ENCODE measurements around the gene PKHD1. TPM values are rescaled to one million over a fixed set of nuclear protein-coding genes. Genes with fewer than 3 reads are reported as not detected.

Gene PKHD1
- polyA plus RNA-seq, 2 donors: under 0.01 to 0.01 TPM

DNA sequence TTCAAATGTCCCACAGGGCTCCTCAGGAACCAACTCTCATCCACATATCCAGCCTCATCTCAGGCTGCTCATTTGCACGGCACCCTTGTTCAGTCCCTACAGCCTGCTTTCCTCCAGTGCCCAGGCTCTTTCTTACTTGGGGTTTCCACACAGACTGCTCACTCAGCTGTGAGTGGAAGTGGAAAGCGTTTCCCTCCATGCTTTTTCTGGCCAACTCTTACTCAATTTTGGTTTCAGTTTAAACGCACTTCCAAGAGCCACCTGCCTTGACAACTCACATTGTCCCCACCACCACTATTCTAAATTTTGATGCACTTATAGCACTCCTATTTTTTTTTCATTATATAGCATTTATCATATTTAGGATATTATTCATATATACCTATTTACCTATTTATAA, 367.1 kb downstream of the PKHD1 start:
- H3K4me3 ChIP-seq (ENCODE audit: low read depth in 1 of 2, low read length in 2 of 2): no peak overlapping the region
- no peak overlapping the region for H3K27ac ChIP-seq (ENCODE audit: low read depth in 2 of 2, low read length in 1 of 2)
- no peaks in the 10 kb centered on the region for H3K4me1 ChIP-seq (ENCODE audit: control insufficient read depth in 2 of 2, insufficient read depth in 2 of 2, low read length in 1 of 2)
- no peaks in the 10 kb centered on the region for H3K9me3 ChIP-seq (ENCODE audit: control insufficient read depth in 2 of 2, insufficient read depth in 1 of 2, low read depth in 1 of 2, low read length in 1 of 2)
- H3K36me3 ChIP-seq (ENCODE audit: control insufficient read depth in 2 of 2, insufficient read depth in 2 of 2, low read length in 1 of 2): no peaks in the 10 kb centered on the region
- 79 to 85% methylated on average over 3 of the region's 3 CpGs for WGBS, 2 donors
- no peaks in the 10 kb centered on the region for H3K27me3 ChIP-seq (ENCODE audit: control insufficient read depth in 1 of 2, insufficient read depth in 2 of 2, low read length in 2 of 2)

GRCh38 chr6:51719297-51719696, 368.1 kb downstream of the PKHD1 start:
- H3K4me1 ChIP-seq (ENCODE audit: control insufficient read depth in 2 of 2, insufficient read depth in 2 of 2, low read length in 1 of 2): no peaks in the 10 kb centered on the region
- no peak overlapping the region for H3K27ac ChIP-seq (ENCODE audit: low read depth in 2 of 2, low read length in 1 of 2)
- WGBS, 2 donors: 84 to 91% methylated on average over 1 of the region's 1 CpG
- H3K4me3 ChIP-seq (ENCODE audit: low read depth in 1 of 2, low read length in 2 of 2): no peak overlapping the region
- H3K9me3 ChIP-seq (ENCODE audit: control insufficient read depth in 2 of 2, insufficient read depth in 1 of 2, low read depth in 1 of 2, low read length in 1 of 2): no peaks in the 10 kb centered on the region
- H3K36me3 ChIP-seq (ENCODE audit: control insufficient read depth in 2 of 2, insufficient read depth in 2 of 2, low read length in 1 of 2): no peaks in the 10 kb centered on the region
- no peaks in the 10 kb centered on the region for H3K27me3 ChIP-seq (ENCODE audit: control insufficient read depth in 1 of 2, insufficient read depth in 2 of 2, low read length in 2 of 2)

DNA sequence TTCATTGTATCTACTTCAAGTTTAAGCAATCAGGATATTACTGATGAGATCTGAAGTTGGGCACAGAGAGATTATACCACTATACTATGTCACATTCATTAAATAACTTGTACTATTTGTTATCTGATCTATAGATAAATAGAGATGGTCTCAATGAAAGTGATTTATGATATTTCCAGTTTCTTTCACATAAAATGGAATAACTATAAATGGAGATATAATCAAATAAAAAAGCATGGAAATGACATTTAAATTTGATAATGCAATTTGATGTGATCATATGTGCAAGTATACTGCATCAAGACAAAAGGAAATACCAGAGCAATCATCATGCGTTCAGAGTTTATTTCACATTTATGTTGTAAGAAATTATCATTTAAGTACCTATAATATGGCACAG, 368.9 kb downstream of the PKHD1 start:
- H3K27me3 ChIP-seq (ENCODE audit: control insufficient read depth in 1 of 2, insufficient read depth in 2 of 2, low read length in 2 of 2): no peaks in the 10 kb centered on the region
- no peak overlapping the region for H3K4me3 ChIP-seq (ENCODE audit: low read depth in 1 of 2, low read length in 2 of 2)
- 90 to 95% methylated on average over 1 of the region's 1 CpG for WGBS, 2 donors
- H3K36me3 ChIP-seq (ENCODE audit: control insufficient read depth in 2 of 2, insufficient read depth in 2 of 2, low read length in 1 of 2): no peaks in the 10 kb centered on the region
- no peak overlapping the region for H3K27ac ChIP-seq (ENCODE audit: low read depth in 2 of 2, low read length in 1 of 2)
- no peaks in the 10 kb centered on the region for H3K9me3 ChIP-seq (ENCODE audit: control insufficient read depth in 2 of 2, insufficient read depth in 1 of 2, low read depth in 1 of 2, low read length in 1 of 2)
- H3K4me1 ChIP-seq (ENCODE audit: control insufficient read depth in 2 of 2, insufficient read depth in 2 of 2, low read length in 1 of 2): no peaks in the 10 kb centered on the region

DNA sequence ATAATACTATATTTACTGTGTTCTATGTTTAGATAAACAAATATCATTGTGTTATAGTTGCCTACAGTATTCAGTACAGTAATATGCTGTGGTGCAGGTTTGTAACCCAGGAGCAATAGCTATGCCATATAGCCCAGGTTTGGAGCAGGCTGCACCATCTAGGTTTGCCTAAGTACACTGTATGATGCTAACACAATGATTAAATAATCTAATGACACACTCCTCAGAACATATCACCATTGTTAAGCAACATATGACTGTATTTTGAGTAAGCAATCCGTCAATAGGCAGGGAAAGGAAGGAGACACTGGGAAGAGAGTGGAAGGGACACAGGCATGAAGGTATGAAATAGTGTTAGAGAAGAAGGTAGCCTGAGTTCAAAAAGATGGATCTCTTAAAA, 369.9 kb downstream of the PKHD1 start:
- 74 to 91% methylated on average over 1 of the region's 1 CpG for WGBS, 2 donors

GRCh38 chr6:51711876-51712275, 375.5 kb downstream of the PKHD1 start:
- Histone ChIP-seq H3K27me3 (ENCODE audit: control insufficient read depth in 1 of 2, insufficient read depth in 2 of 2, low read length in 2 of 2) (no peaks in the 10 kb centered on the region), H3K9me3 (ENCODE audit: control insufficient read depth in 2 of 2, insufficient read depth in 1 of 2, low read depth in 1 of 2, low read length in 1 of 2) (no peaks in the 10 kb centered on the region), H3K4me1 (ENCODE audit: control insufficient read depth in 2 of 2, insufficient read depth in 2 of 2, low read length in 1 of 2) (no peaks in the 10 kb centered on the region), H3K4me3 (ENCODE audit: low read depth in 1 of 2, low read length in 2 of 2) (no peak overlapping the region), H3K27ac (ENCODE audit: low read depth in 2 of 2, low read length in 1 of 2) (no peak overlapping the region), H3K36me3 (ENCODE audit: control insufficient read depth in 2 of 2, insufficient read depth in 2 of 2, low read length in 1 of 2) (no peaks in the 10 kb centered on the region)
- 62 to 68% methylated on average over 3 of the region's 3 CpGs for WGBS, 2 donors

More for the DNA sequence above, 369.9 kb downstream of the PKHD1 start:
- Histone ChIP-seq H3K4me1 (ENCODE audit: control insufficient read depth in 2 of 2, insufficient read depth in 2 of 2, low read length in 1 of 2) (no peaks in the 10 kb centered on the region), H3K27me3 (ENCODE audit: control insufficient read depth in 1 of 2, insufficient read depth in 2 of 2, low read length in 2 of 2) (no peaks in the 10 kb centered on the region), H3K4me3 (ENCODE audit: low read depth in 1 of 2, low read length in 2 of 2) (no peak overlapping the region), H3K9me3 (ENCODE audit: control insufficient read depth in 2 of 2, insufficient read depth in 1 of 2, low read depth in 1 of 2, low read length in 1 of 2) (no peaks in the 10 kb centered on the region), H3K36me3 (ENCODE audit: control insufficient read depth in 2 of 2, insufficient read depth in 2 of 2, low read length in 1 of 2) (no peaks in the 10 kb centered on the region), H3K27ac (ENCODE audit: low read depth in 2 of 2, low read length in 1 of 2) (no peak overlapping the region)

GRCh38 chr6:51706086-51706485, 381.3 kb downstream of the PKHD1 start:
- H3K27me3 ChIP-seq (ENCODE audit: control insufficient read depth in 1 of 2, insufficient read depth in 2 of 2, low read length in 2 of 2): no peaks in the 10 kb centered on the region
- WGBS, 2 donors: 76 to 90% methylated on average over 2 of the region's 2 CpGs

DNA sequence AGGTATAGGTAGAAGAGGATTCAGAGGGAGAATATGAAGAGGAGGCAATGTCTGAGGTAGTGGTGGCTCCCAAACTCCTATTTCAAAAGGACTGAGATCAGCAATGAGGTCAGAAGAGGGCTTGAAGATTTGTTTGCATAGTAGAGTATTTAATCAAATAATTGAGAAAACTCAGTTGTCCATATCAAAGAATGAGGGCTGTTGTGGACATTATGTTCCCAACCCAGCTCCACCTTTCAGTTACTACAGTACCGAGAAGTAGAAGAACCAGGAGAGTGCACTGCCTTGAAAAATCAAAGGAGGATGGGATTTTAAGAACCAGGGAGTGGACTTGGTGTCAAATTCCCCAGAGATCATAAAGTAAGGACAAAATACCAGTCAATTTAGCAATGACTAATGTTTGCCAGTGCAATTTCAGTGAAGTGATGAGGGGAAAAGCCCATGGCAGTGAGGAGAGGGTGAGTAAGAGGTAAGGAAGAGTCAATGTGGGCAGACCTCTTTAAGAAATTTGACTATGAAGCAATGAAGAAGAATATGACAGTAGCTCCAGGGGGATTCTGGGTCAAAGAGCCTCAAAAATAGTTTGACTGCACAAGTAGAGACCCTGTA, 382.4 kb downstream of the PKHD1 start:
- H3K9me3 ChIP-seq (ENCODE audit: control insufficient read depth in 2 of 2, insufficient read depth in 1 of 2, low read depth in 1 of 2, low read length in 1 of 2): no peaks in the 10 kb centered on the region
- H3K27me3 ChIP-seq (ENCODE audit: control insufficient read depth in 1 of 2, insufficient read depth in 2 of 2, low read length in 2 of 2): no peaks in the 10 kb centered on the region
- H3K4me3 ChIP-seq (ENCODE audit: low read depth in 1 of 2, low read length in 2 of 2): no peak overlapping the region
- no peak overlapping the region for H3K27ac ChIP-seq (ENCODE audit: low read depth in 2 of 2, low read length in 1 of 2)
- 88 to 93% methylated on average over 1 of the region's 1 CpG for WGBS, 2 donors
- no peaks in the 10 kb centered on the region for H3K36me3 ChIP-seq (ENCODE audit: control insufficient read depth in 2 of 2, insufficient read depth in 2 of 2, low read length in 1 of 2)
- H3K4me1 ChIP-seq (ENCODE audit: control insufficient read depth in 2 of 2, insufficient read depth in 2 of 2, low read length in 1 of 2): no peaks in the 10 kb centered on the region

More at GRCh38 chr6:51706086-51706485, 381.3 kb downstream of the PKHD1 start:
- Histone ChIP-seq H3K27ac (ENCODE audit: low read depth in 2 of 2, low read length in 1 of 2) (no peak overlapping the region), H3K36me3 (ENCODE audit: control insufficient read depth in 2 of 2, insufficient read depth in 2 of 2, low read length in 1 of 2) (no peaks in the 10 kb centered on the region), H3K4me3 (ENCODE audit: low read depth in 1 of 2, low read length in 2 of 2) (no peak overlapping the region), H3K4me1 (ENCODE audit: control insufficient read depth in 2 of 2, insufficient read depth in 2 of 2, low read length in 1 of 2) (no peaks in the 10 kb centered on the region), H3K9me3 (ENCODE audit: control insufficient read depth in 2 of 2, insufficient read depth in 1 of 2, low read depth in 1 of 2, low read length in 1 of 2) (no peaks in the 10 kb centered on the region)

GRCh38 chr6:51702851-51703250, 384.6 kb downstream of the PKHD1 start:
- Histone ChIP-seq H3K27me3 (ENCODE audit: control insufficient read depth in 1 of 2, insufficient read depth in 2 of 2, low read length in 2 of 2) (no peaks in the 10 kb centered on the region), H3K4me1 (ENCODE audit: control insufficient read depth in 2 of 2, insufficient read depth in 2 of 2, low read length in 1 of 2) (no peaks in the 10 kb centered on the region), H3K36me3 (ENCODE audit: control insufficient read depth in 2 of 2, insufficient read depth in 2 of 2, low read length in 1 of 2) (no peaks in the 10 kb centered on the region), H3K9me3 (ENCODE audit: control insufficient read depth in 2 of 2, insufficient read depth in 1 of 2, low read depth in 1 of 2, low read length in 1 of 2) (no peaks in the 10 kb centered on the region), H3K27ac (ENCODE audit: low read depth in 2 of 2, low read length in 1 of 2) (no peak overlapping the region), H3K4me3 (ENCODE audit: low read depth in 1 of 2, low read length in 2 of 2) (no peak overlapping the region)
- WGBS, 2 donors: 40 to 61% methylated on average over 2 of the region's 2 CpGs

DNA sequence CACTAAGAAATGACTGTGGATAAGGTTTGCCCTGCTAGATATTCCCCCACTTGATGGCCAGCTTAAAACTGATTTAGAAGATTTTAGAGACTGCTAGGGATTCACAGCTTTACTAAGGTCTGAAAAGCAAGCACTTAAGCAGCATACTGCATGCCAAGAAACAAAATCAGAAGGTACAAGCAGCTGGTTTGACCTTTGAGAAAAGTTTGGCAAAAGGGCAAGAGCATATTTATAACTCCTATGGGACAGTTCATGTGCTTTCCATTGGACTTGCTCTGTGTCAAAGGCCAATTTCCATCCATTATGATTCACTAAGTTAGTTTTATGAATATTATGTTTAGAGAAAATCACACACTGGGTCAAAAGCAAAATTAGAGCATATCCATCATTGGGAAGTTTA, 402.8 kb downstream of the PKHD1 start:
- Histone ChIP-seq H3K4me1 (ENCODE audit: control insufficient read depth in 2 of 2, insufficient read depth in 2 of 2, low read length in 1 of 2) (no peaks in the 10 kb centered on the region), H3K9me3 (ENCODE audit: control insufficient read depth in 2 of 2, insufficient read depth in 1 of 2, low read depth in 1 of 2, low read length in 1 of 2) (no peaks in the 10 kb centered on the region), H3K27me3 (ENCODE audit: control insufficient read depth in 1 of 2, insufficient read depth in 2 of 2, low read length in 2 of 2) (no peaks in the 10 kb centered on the region), H3K27ac (ENCODE audit: low read depth in 2 of 2, low read length in 1 of 2) (no peak overlapping the region), H3K36me3 (ENCODE audit: control insufficient read depth in 2 of 2, insufficient read depth in 2 of 2, low read length in 1 of 2) (no peaks in the 10 kb centered on the region), H3K4me3 (ENCODE audit: low read depth in 1 of 2, low read length in 2 of 2) (no peak overlapping the region)

GRCh38 chr6:51684038-51684437, 403.4 kb downstream of the PKHD1 start:
- Histone ChIP-seq H3K27me3 (ENCODE audit: control insufficient read depth in 1 of 2, insufficient read depth in 2 of 2, low read length in 2 of 2) (no peaks in the 10 kb centered on the region), H3K27ac (ENCODE audit: low read depth in 2 of 2, low read length in 1 of 2) (no peak overlapping the region), H3K4me3 (ENCODE audit: low read depth in 1 of 2, low read length in 2 of 2) (no peak overlapping the region), H3K4me1 (ENCODE audit: control insufficient read depth in 2 of 2, insufficient read depth in 2 of 2, low read length in 1 of 2) (no peaks in the 10 kb centered on the region), H3K36me3 (ENCODE audit: control insufficient read depth in 2 of 2, insufficient read depth in 2 of 2, low read length in 1 of 2) (no peaks in the 10 kb centered on the region), H3K9me3 (ENCODE audit: control insufficient read depth in 2 of 2, insufficient read depth in 1 of 2, low read depth in 1 of 2, low read length in 1 of 2) (no peaks in the 10 kb centered on the region)
- WGBS, 2 donors: 90 to 95% methylated on average over 1 of the region's 1 CpG
